Naive thymus-derived CD4-positive, alpha-beta T cell (primary cell): ENCODE measurements around the gene KCNQ1OT1. TPM values are rescaled to one million over a fixed set of nuclear protein-coding genes. Genes with fewer than 3 reads are reported as not detected.

Source experiments
- ATAC-seq: fragments of 150-1000 bp; cut with Tn5 transposase; 2 replicates; pipeline ENCODE4 v1.10.0; 2021; ENCODE audit warnings: mild to moderate bottlenecking, moderate library complexity
- CTCF ChIA-PET: fragments of 350-600 bp; sonication (Branson Sonifier 250); formaldehyde crosslinking; loops from one replicate; lab custom pipeline; 2021; ENCODE audit warnings: antibody characterized with exemption; lab: Charles Lee
- POLR2A ChIA-PET: fragments of 350-600 bp; sonication (Branson Sonifier 250); formaldehyde crosslinking; loops from one replicate; lab custom pipeline; 2021; ENCODE audit warnings: antibody characterized with exemption, inconsistent platforms; lab: Charles Lee
- DNase-seq, 9 donors: peaks; one replicate each; pipeline versions ENCODE4 v3.0.0 to v3.0.0-alpha.2; 2020 to 2022; ENCODE audit warnings: mixed read lengths in 1 of 9
- H3K27ac ChIP-seq: one replicate; pipeline ENCODE4 v1.7.0; 2013; ENCODE audit warnings: mild to moderate bottlenecking, low read depth, low read length, moderate library complexity
- H3K27me3 ChIP-seq, 2 donors: one replicate each; pipeline ENCODE4 v1.7.0; 2013; ENCODE audit warnings: low read length in 2 of 2, mild to moderate bottlenecking in 2 of 2, moderate library complexity in 2 of 2; ENCODE audit not compliant: control insufficient read depth in 2 of 2, insufficient read depth in 2 of 2
- H3K36me3 ChIP-seq, 3 experiments: 1 replicate in 2 of 3; 2 replicates in 1 of 3; pipeline ENCODE4 v1.7.0; 2013; ENCODE audit warnings: low read length in 3 of 3, mild to moderate bottlenecking in 3 of 3, moderate library complexity in 1 of 3; ENCODE audit not compliant: insufficient read depth in 3 of 3, control insufficient read depth in 2 of 3
- H3K4me1 ChIP-seq, 2 donors: one replicate each; pipeline ENCODE4 v1.7.0; 2013; ENCODE audit warnings: low read length in 2 of 2, mild to moderate bottlenecking in 2 of 2, moderate library complexity in 1 of 2; ENCODE audit not compliant: control insufficient read depth in 2 of 2, insufficient read depth in 2 of 2
- H3K4me3 ChIP-seq: 2 replicates; pipeline ENCODE4 v1.7.0; 2013; ENCODE audit warnings: mild to moderate bottlenecking, low read length
- H3K9me3 ChIP-seq, 3 experiments: 1 replicate in 2 of 3; 2 replicates in 1 of 3; pipeline ENCODE4 v1.7.0; 2013; ENCODE audit warnings: low read length in 3 of 3; ENCODE audit not compliant: control insufficient read depth in 2 of 3
- H3K27ac Mint-ChIP-seq, 9 donors: one replicate each; pipeline ENCODE4 v1.8.0; 2020 to 2022; ENCODE audit warnings: mixed read lengths in 9 of 9, mild to moderate bottlenecking in 8 of 9, moderate library complexity in 5 of 9, inconsistent platforms in 2 of 9
- H3K27me3 Mint-ChIP-seq, 5 donors: one replicate each; pipeline ENCODE4 v1.8.0; 2021 to 2022; ENCODE audit warnings: mixed read lengths in 5 of 5, mild to moderate bottlenecking in 1 of 5
- H3K36me3 Mint-ChIP-seq, 5 donors: one replicate each; pipeline ENCODE4 v1.8.0; 2020 to 2022; ENCODE audit warnings: mixed read lengths in 5 of 5, mild to moderate bottlenecking in 3 of 5, inconsistent platforms in 1 of 5
- H3K4me1 Mint-ChIP-seq, 7 donors: one replicate each; pipeline ENCODE4 v1.8.0; 2020 to 2022; ENCODE audit warnings: mixed read lengths in 7 of 7, mild to moderate bottlenecking in 3 of 7, inconsistent platforms in 1 of 7
- H3K4me3 Mint-ChIP-seq, 10 donors: one replicate each; pipeline ENCODE4 v1.8.0; 2020 to 2022; ENCODE audit warnings: mild to moderate bottlenecking in 10 of 10, mixed read lengths in 10 of 10, moderate library complexity in 6 of 10, inconsistent platforms in 2 of 10
- H3K9me3 Mint-ChIP-seq, 11 donors: one replicate each; pipeline ENCODE4 v1.8.0; 2020 to 2022; ENCODE audit warnings: mixed read lengths in 11 of 11, mild to moderate bottlenecking in 4 of 11, inconsistent platforms in 1 of 11, moderate library complexity in 1 of 11
- intact Hi-C, 2 donors: fragments of 100-400 bp; cut with micrococcal nuclease; formaldehyde crosslinking; loops; one replicate each; pipeline ENCODE4 v1.15.1; 2023
- polyA plus RNA-seq, 2 donors: library from polyadenylated mRNA; unstranded; fragments of 300-500 nt; fragmentation: Illumina TruSeq; gene quantifications; one replicate each; pipeline ENCODE4 v1.2.3, GENCODE V29; 2021
- total RNA-seq, 6 experiments: library from RNA in 5 of 6; stranded (reverse) in 5 of 6; gene quantifications; 1 replicate in 5 of 6; 2 replicates in 1 of 6; pipeline ENCODE4 v1.2.3 and lab custom pipeline; 2021 to 2026

KCNQ1OT1 gene
- total and polyA plus RNA-seq, 7 experiments from 2014 or later: 0.07 to 0.56 (median 0.19) TPM

DNA sequence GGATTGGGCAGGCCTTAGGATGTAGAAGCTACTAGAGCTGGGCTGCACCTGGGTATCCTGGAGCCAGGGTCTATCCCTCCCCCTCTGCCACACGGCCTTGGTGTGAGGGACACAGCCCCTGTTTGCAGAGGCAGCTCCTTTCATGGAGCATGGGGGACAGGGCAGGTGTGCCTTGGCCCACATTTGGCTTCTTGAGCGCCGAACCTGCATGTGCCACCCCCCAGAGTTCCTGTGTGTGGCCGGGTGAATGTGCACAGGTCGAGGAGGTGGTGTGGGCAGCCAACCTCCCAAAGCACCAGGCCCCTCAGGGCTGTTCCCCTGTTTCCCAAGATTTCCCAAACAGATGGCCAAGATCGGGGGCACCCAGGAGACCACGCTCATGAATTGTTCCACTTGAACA is 7.9 kb upstream of the KCNQ1OT1 start:
- H3K9me3 ChIP-seq: peaks cover 0 to 4% (median 0%) of the 10 kb centered on the region in 3 experiments
- Mint-ChIP-seq H3K4me3 (no peak overlapping the region), H3K36me3 (peaks cover 5 to 57% (median 30%) of the 10 kb centered on the region in 5 donors), H3K4me1 (peaks cover 0 to 4% (median 0%) of the 10 kb centered on the region in 7 donors), H3K27me3 (no peaks in the 10 kb centered on the region), H3K9me3 (peaks cover 0 to 24% (median 7%) of the 10 kb centered on the region in 11 donors), H3K27ac (no peak overlapping the region)
- intact Hi-C loops: no loop called here
- H3K36me3 ChIP-seq: peaks cover 0 to 2% (median 0%) of the 10 kb centered on the region in 3 experiments
- no peak overlapping the region for H3K27ac ChIP-seq
- H3K4me1 ChIP-seq: no peaks in the 10 kb centered on the region
- ChIA-PET POLR2A (no interaction called here), CTCF (no interaction called here)
- ATAC-seq (no peak), DNase-seq (no peak)
- no peak overlapping the region for H3K4me3 ChIP-seq
- no peaks in the 10 kb centered on the region for H3K27me3 ChIP-seq

DNA sequence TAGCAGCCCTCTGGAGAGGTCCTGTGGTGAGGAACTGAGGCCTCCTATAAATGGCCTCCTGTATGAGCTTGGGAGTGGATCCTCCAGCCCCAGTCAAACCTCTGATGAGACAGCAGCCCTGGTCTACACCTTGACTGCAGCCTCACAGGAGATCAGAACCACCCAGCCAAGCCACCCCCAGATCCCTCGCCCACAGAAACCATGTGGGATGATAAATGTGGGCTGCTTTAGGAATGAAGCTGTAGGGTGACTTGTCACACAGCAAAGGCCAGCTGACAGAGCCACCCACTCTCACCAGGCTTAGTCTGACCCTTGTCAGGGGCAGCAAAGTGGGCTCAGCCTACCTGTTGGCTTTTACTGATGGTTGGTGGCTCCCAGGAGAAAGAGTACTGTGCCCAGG is 6.5 kb upstream of the KCNQ1OT1 start:
- no peaks in the 10 kb centered on the region for H3K36me3 ChIP-seq
- Mint-ChIP-seq H3K4me1 (peaks cover 0 to 4% (median 0%) of the 10 kb centered on the region in 7 donors), H3K27ac (no peak overlapping the region), H3K36me3 (peaks cover 5 to 57% (median 30%) of the 10 kb centered on the region in 5 donors), H3K27me3 (no peaks in the 10 kb centered on the region), H3K9me3 (peaks cover 0 to 24% (median 7%) of the 10 kb centered on the region in 11 donors), H3K4me3 (no peak overlapping the region)
- CTCF ChIA-PET: no interaction called here
- H3K27ac ChIP-seq: no peak overlapping the region
- no peaks in the 10 kb centered on the region for H3K27me3 ChIP-seq
- intact Hi-C loops: no loop called here
- no peak for DNase-seq
- no peak overlapping the region for H3K4me3 ChIP-seq
- H3K4me1 ChIP-seq: no peaks in the 10 kb centered on the region
- no peak for ATAC-seq
- peaks cover 0 to 4% (median 0%) of the 10 kb centered on the region in 3 experiments for H3K9me3 ChIP-seq
- POLR2A ChIA-PET: no interaction called here

DNA sequence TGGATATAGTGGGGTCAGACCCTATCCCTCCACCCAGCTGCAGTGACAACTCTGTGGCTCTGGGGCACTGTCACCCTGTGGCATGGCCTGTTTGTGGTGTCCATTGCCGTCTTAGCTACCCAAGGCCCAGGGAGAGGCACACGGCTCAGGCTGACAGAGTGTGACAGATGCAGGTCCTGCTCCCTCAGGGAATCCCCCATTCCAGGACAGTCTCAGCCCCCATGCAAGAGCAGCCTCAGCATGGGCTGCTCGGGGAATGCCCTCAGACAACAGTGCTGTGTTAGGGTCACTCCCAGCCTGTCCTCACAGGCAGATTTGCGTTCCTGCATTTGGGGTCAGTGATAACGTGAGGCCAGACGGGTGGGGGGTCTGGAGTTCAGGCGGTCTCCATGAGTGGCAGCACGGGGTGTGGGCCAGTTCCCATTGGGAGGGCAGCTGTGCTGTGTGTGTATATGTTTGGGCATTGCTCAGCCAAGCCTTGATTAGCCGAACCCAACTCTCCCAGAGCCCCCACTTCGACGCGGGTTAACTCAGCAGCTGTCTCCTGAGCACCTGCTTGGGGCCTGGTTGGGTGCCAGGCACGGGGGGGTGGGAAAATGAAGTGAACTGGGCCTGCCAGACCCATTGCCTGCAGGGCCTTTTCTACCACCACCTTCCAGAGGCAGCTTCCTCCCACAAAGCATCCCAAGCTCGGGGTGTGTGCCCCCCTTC is 5.3 kb upstream of the KCNQ1OT1 start:
- intact Hi-C loops: loop anchor here in 1 of 2 donors (5.0 kb wide), 1 partner anchor 287 kb away; the partner anchor contains the start of gene NAP1L4
- peaks cover 5 to 45% (median 21%) of the 10 kb centered on the region in 5 donors for H3K36me3 Mint-ChIP-seq
- H3K27ac Mint-ChIP-seq: no peak overlapping the region
- no peak overlapping the region for H3K4me3 Mint-ChIP-seq
- H3K27me3 ChIP-seq: no peaks in the 10 kb centered on the region
- POLR2A ChIA-PET: no interaction called here
- peaks cover 0 to 16% (median 4%) of the 10 kb centered on the region in 11 donors for H3K9me3 Mint-ChIP-seq
- H3K36me3 ChIP-seq: no peaks in the 10 kb centered on the region
- peaks cover 0 to 4% (median 0%) of the 10 kb centered on the region in 3 experiments for H3K9me3 ChIP-seq
- DNase-seq: no peak
- H3K27ac ChIP-seq: no peak overlapping the region
- CTCF ChIA-PET: no interaction called here
- H3K27me3 Mint-ChIP-seq: no peaks in the 10 kb centered on the region
- no peak for ATAC-seq
- H3K4me1 Mint-ChIP-seq: peaks cover 0 to 4% (median 0%) of the 10 kb centered on the region in 7 donors
- H3K4me1 ChIP-seq: no peaks in the 10 kb centered on the region
- no peak overlapping the region for H3K4me3 ChIP-seq

DNA sequence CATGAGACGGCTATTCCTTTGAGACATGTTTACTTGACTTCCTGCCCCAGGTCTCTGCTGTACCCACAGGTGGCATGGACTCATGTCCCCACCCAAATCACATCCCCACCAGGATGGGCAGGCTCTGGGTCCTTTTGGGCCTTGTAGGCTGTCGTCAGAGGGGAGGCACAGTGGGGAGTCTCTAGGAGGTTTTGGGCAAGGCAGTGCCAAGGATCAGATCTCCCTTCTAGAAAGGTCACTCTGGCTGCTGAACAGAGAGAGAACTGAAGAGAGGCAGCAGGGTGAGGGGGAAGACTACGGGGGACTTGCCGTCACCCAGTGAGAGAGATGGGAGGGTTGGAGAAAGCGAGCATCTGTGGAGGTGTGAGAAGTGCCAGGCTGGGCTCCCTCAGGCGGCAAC is 4.6 kb upstream of the KCNQ1OT1 start:
- H3K36me3 ChIP-seq: no peaks in the 10 kb centered on the region
- Mint-ChIP-seq H3K36me3 (peaks cover 5 to 38% (median 14%) of the 10 kb centered on the region in 5 donors), H3K4me3 (peak overlapping the region in 1 of 10 donors; percentile 21), H3K9me3 (peaks cover 0 to 9% (median 3%) of the 10 kb centered on the region in 11 donors), H3K27me3 (no peaks in the 10 kb centered on the region), H3K27ac (no peak overlapping the region), H3K4me1 (peaks cover 0 to 4% (median 0%) of the 10 kb centered on the region in 7 donors)
- POLR2A ChIA-PET: no interaction called here
- DNase-seq (no peak), ATAC-seq (no peak)
- CTCF ChIA-PET: no interaction called here
- H3K4me1 ChIP-seq: no peaks in the 10 kb centered on the region
- H3K27ac ChIP-seq: no peak overlapping the region
- H3K4me3 ChIP-seq: no peak overlapping the region
- H3K9me3 ChIP-seq: peaks cover 0 to 1% (median 0%) of the 10 kb centered on the region in 3 experiments
- intact Hi-C loops: loop anchor here in 1 of 2 donors (5.0 kb wide), 1 partner anchor 288 kb away; the partner anchor contains the start of gene NAP1L4
- H3K27me3 ChIP-seq: no peaks in the 10 kb centered on the region

DNA sequence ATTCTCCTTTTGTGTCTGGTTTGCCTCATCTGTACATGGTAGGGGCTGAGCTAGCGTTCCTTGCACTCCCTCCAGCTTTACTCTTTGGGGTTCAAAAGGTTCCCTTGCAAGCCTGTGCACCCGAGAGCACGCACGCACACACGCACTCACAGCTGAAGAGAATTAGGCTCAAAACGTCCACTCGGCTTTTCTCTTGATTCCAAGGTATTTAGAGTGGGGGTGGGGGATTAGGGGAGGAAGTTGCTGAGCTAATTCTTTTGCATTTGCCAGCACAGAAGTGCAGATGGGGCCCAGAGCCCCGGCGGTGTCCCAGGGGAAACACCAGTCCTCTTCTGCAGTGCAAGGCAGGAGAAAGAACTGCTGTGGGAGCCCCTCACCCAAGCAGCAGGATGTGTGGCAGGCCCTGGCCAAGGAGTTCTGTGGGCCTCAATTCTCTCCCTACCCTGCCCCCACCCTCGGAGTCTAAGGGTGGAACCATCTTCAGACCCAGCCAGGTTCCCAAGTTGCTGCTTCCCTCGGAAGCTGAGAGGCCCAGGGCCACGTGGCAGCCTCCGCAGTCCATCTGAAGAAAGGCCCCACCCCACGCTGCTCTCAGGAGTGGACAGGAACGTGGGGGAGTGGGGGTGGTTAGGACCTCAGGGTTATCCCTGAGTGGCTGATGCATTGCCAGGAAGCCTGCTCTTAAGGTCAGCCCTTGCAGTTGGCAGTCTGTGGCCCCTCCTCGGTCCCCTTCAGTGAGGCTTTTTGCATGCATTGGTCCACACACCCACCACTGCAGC is 3.8 kb upstream of the KCNQ1OT1 start:
- H3K27ac ChIP-seq: no peak overlapping the region
- Mint-ChIP-seq H3K4me3 (no peak overlapping the region), H3K27ac (no peak overlapping the region), H3K27me3 (peaks cover 0 to 1% (median 0%) of the 10 kb centered on the region in 5 donors), H3K4me1 (peaks cover 0 to 10% (median 4%) of the 10 kb centered on the region in 7 donors), H3K9me3 (peaks cover 0 to 8% (median 3%) of the 10 kb centered on the region in 11 donors), H3K36me3 (peaks cover 5 to 38% (median 14%) of the 10 kb centered on the region in 5 donors)
- peaks cover 0 to 5% (median 0%) of the 10 kb centered on the region in 3 experiments for H3K36me3 ChIP-seq
- no peak for DNase-seq
- no peak for ATAC-seq
- no peaks in the 10 kb centered on the region for H3K9me3 ChIP-seq
- H3K4me3 ChIP-seq: no peak overlapping the region
- peaks cover 2 to 3% of the 10 kb centered on the region in 2 donors for H3K4me1 ChIP-seq
- ChIA-PET CTCF (no interaction called here), POLR2A (no interaction called here)
- intact Hi-C loops: loop anchor here in 1 of 2 donors (5.0 kb wide), 1 partner anchor 289 kb away; the partner anchor contains the start of gene NAP1L4
- H3K27me3 ChIP-seq: no peaks in the 10 kb centered on the region

DNA sequence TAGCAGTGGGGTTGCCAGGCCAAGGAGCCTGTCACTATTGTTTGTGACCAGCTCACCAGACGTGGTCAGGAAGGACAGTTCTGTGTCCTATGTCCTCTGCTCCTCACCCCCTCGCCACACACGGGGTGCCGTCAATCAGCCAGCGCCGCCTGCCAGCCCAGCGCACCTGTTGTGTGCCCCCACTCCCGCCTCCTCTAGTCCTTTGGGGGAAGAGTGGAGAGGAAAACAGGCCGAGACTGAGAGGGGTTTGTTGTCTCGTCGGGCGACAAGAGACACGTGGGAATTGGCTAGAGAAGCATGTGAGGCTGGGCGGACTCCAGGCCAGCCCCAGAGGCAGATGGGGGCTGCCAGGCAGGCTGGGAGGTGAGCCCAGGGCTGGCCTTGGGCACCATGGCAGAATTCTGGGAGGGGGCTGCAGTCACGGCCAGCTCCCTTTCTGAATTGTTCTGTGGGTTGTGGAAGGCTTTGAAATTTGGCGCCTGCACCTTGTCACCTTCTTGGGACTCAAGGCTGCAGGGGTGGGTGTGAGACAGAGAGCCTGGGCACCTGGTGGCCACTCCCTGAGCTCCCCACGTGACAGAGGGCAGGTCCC is 3.1 kb upstream of the KCNQ1OT1 start:
- POLR2A ChIA-PET: no interaction called here
- peaks cover 0 to 5% (median 3%) of the 10 kb centered on the region in 11 donors for H3K9me3 Mint-ChIP-seq
- no peak overlapping the region for H3K4me3 Mint-ChIP-seq
- H3K4me1 Mint-ChIP-seq: peaks cover 0 to 16% (median 7%) of the 10 kb centered on the region in 7 donors
- intact Hi-C loops: loop anchor here in 1 of 2 donors (5.0 kb wide), 1 partner anchor 289 kb away; the partner anchor contains the start of gene NAP1L4
- no peak overlapping the region for H3K27ac Mint-ChIP-seq
- ATAC-seq (no peak), DNase-seq (no peak)
- Histone ChIP-seq H3K36me3 (peaks cover 0 to 7% (median 0%) of the 10 kb centered on the region in 3 experiments), H3K27ac (no peak overlapping the region), H3K4me3 (no peak overlapping the region), H3K4me1 (peaks cover 2 to 4% of the 10 kb centered on the region in 2 donors), H3K27me3 (no peaks in the 10 kb centered on the region), H3K9me3 (no peaks in the 10 kb centered on the region)
- H3K27me3 Mint-ChIP-seq: peaks cover 0 to 5% (median 0%) of the 10 kb centered on the region in 5 donors
- CTCF ChIA-PET: no interaction called here
- H3K36me3 Mint-ChIP-seq: peaks cover 0 to 39% (median 10%) of the 10 kb centered on the region in 5 donors
